GM12878 (cell line): ENCODE results near the gene USP28. TPM values are rescaled to one million over a fixed set of nuclear protein-coding genes. Genes with fewer than 3 reads are reported as not detected.

Experiments used
- ATAC-seq: fragments of 200-7000 bp; cut with Tn5 transposase; 3 replicates; pipeline ENCODE4 v1.9.1; 2020; ENCODE audit warnings: mild to moderate bottlenecking, moderate library complexity
- BruUV-seq: library from RNA; stranded (reverse); fragments of 400-500 nt; replicated peaks from 2 replicates; lab custom pipeline; 2021; lab: Mats Ljungman, UMichigan
- CTCF ChIA-PET: fragments of 300-600 bp; sonication (Branson Sonifier 250); formaldehyde crosslinking; extraction: SDS; loops from one replicate; lab custom pipeline; 2021; ENCODE audit warnings: inconsistent platforms; lab: Yijun Ruan, JAX
- POLR2A ChIA-PET: fragments of 350-600 bp; formaldehyde crosslinking; extraction: SDS; loops from one replicate; lab custom pipeline; 2021; ENCODE audit warnings: inconsistent platforms; lab: Charles Lee
- RAD21 ChIA-PET: fragments of 300-600 bp; sonication (Branson Sonifier 250); formaldehyde crosslinking; loops from one replicate; lab custom pipeline; 2023; ENCODE audit warnings: antibody characterized with exemption; ENCODE audit not compliant: unreplicated experiment; lab: Charles Lee
- SMC1A ChIA-PET: fragments of 300-600 bp; sonication (Branson Sonifier 250); formaldehyde crosslinking; loops from one replicate; lab custom pipeline; 2023; ENCODE audit not compliant: unreplicated experiment, uncharacterized antibody; lab: Charles Lee
- DNase-seq: peaks from one replicate; pipeline ENCODE4 v3.0.0-alpha.2; 2011; ENCODE audit warnings: low read depth, low spot score
- FAIRE-seq: peaks from 3 replicates; lab custom pipeline; 2011; peaks lifted over from hg19 to GRCh38; lab: Jason Lieb, UNC
- H2AFZ ChIP-seq: 2 replicates; pipeline ENCODE4 v1.6.0; 2011; ENCODE audit warnings: low read depth, low read length, control low read depth; ENCODE audit not compliant: control insufficient read depth
- H3K27ac ChIP-seq: 2 replicates; pipeline ENCODE4 v1.5.1; 2011; ENCODE audit warnings: control low read depth; ENCODE audit not compliant: control insufficient read depth, insufficient read depth
- H3K27me3 ChIP-seq, 2 experiments: replicated peaks in 1 of 2; 2 replicates each; pipeline versions ENCODE4 v1.6.0 to v1.6.1; 2011; ENCODE audit warnings: low read length in 1 of 2; ENCODE audit not compliant: control insufficient read depth in 2 of 2, insufficient read depth in 2 of 2
- H3K36me3 ChIP-seq, 2 experiments: 2 replicates each; pipeline ENCODE4 v1.5.1; 2011; ENCODE audit warnings: low read length in 1 of 2; ENCODE audit not compliant: control insufficient read depth in 2 of 2, insufficient read depth in 2 of 2
- H3K4me1 ChIP-seq: 2 replicates; pipeline ENCODE4 v1.6.1; 2011; ENCODE audit warnings: mild to moderate bottlenecking, low read length, moderate library complexity, mixed read lengths; ENCODE audit not compliant: control insufficient read depth, insufficient read depth
- H3K4me2 ChIP-seq: 2 replicates; pipeline ENCODE4 v1.6.0; 2011; ENCODE audit warnings: control low read depth; ENCODE audit not compliant: control insufficient read depth, insufficient read depth
- H3K4me3 ChIP-seq: fragments of 200-600 bp; sonication (generic); 2 replicates; pipeline ENCODE4 v1.5.1; 2016
- H3K79me2 ChIP-seq: 2 replicates; pipeline ENCODE4 v1.6.0; 2011; ENCODE audit warnings: low read length; ENCODE audit not compliant: control insufficient read depth, insufficient read depth
- H3K9ac ChIP-seq: 2 replicates; pipeline ENCODE4 v1.8.0; 2011; ENCODE audit warnings: low read length, control low read depth, mixed read lengths; ENCODE audit not compliant: control insufficient read depth, insufficient read depth
- H3K9me3 ChIP-seq: replicated peaks from 3 replicates; pipeline ENCODE4 v1.5.1; 2011; ENCODE audit warnings: mild to moderate bottlenecking, low read length; ENCODE audit not compliant: control insufficient read depth, insufficient read depth
- H4K20me1 ChIP-seq: 2 replicates; pipeline ENCODE4 v1.6.0; 2011; ENCODE audit not compliant: control insufficient read depth, insufficient read depth
- FOXK2 ChIP-seq: fragments of 450-650 bp; IDR thresholded peaks from 2 replicates; pipeline ENCODE4 v1.6.1; 2017; ENCODE audit warnings: mild to moderate bottlenecking, moderate library complexity
- JUNB ChIP-seq: IDR thresholded peaks from 2 replicates; pipeline ENCODE4 v1.6.1; 2016; ENCODE audit warnings: antibody characterized with exemption, mild to moderate bottlenecking
- KDM1A ChIP-seq: fragments of 200-600 bp; sonication (generic); IDR thresholded peaks from 2 replicates; pipeline ENCODE4 v1.6.1; 2016; ENCODE audit warnings: borderline replicate concordance
- KLF5 ChIP-seq: fragments of 450-650 bp; IDR thresholded peaks from 2 replicates; pipeline ENCODE4 v1.6.1; 2014; ENCODE audit warnings: mild to moderate bottlenecking; ENCODE audit not compliant: partially characterized antibody
- POLR2AphosphoS2 ChIP-seq: IDR thresholded peaks from 2 replicates; pipeline ENCODE4 v1.6.1; 2011; ENCODE audit warnings: low read depth, mild to moderate bottlenecking, low read length, improper control_type of control experiment, moderate library complexity
- RB1 ChIP-seq: fragments of 450-650 bp; formaldehyde crosslinking; IDR thresholded peaks from 2 replicates; pipeline ENCODE4 v1.6.1; 2017; ENCODE audit warnings: mild to moderate bottlenecking, borderline replicate concordance
- RUNX3 ChIP-seq: IDR thresholded peaks from 2 replicates; pipeline ENCODE4 v1.6.1; 2012; ENCODE audit warnings: low read length, inconsistent platforms
- WRNIP1 ChIP-seq: IDR thresholded peaks from 2 replicates; pipeline ENCODE4 v1.6.1; 2011; ENCODE audit warnings: low read depth, low read length, improper control_type of control experiment, borderline replicate concordance
- YBX1 ChIP-seq: fragments of 450-650 bp; IDR thresholded peaks from 2 replicates; pipeline ENCODE4 v1.6.1; 2016; ENCODE audit warnings: antibody characterized with exemption
- ZNF384 ChIP-seq: IDR thresholded peaks from 2 replicates; pipeline ENCODE4 v1.6.1; 2012; ENCODE audit warnings: low read depth, mild to moderate bottlenecking, low read length, improper control_type of control experiment, borderline replicate concordance
- ZSCAN29 ChIP-seq: fragments of 450-650 bp; IDR thresholded peaks from 2 replicates; pipeline ENCODE4 v1.6.1; 2017; ENCODE audit warnings: mild to moderate bottlenecking, moderate library complexity
- WGBS: methylation state at CpG from one replicate; pipeline ENCODE4 v1.1.6; 2016; ENCODE audit warnings: low lambda C conversion rate; ENCODE audit not compliant: insufficient replicate concordance, insufficient coverage; ENCODE audit errors: missing lambda C conversion rate; 5-methylcytosine and 5-hydroxymethylcytosine counted together
- in situ Hi-C: fragments of 300-500 bp; cut with MboI; formaldehyde crosslinking; loops from 9 replicates; pipeline ENCODE4 v1.14.3; 2018; ENCODE audit warnings: mixed read lengths
- intact Hi-C: fragments of 100-400 bp; cut with micrococcal nuclease; formaldehyde crosslinking; loops from one replicate; pipeline ENCODE4 v1.14.2; 2022; ENCODE audit not compliant: unreplicated experiment
- polyA plus RNA-seq, 11 experiments: library from polyadenylated mRNA; depleted of rRNA in 4 of 11; unstranded in 6 of 11; stranded (reverse) in 5 of 11; fragments of >200 nt; fragmentation: Nextera tagmentation in 4 of 11; fragmentation: Illumina TruSeq in 1 of 11; extraction: Ambion mirVana in 4 of 11; extraction: Trizol in 1 of 11; gene quantifications; 1 replicate in 1 of 11; 2 replicates in 10 of 11; pipeline versions ENCODE4 v1.2.1 to v1.2.3, GENCODE V29; 2011 to 2016; ENCODE audit warnings: inconsistent platforms in 2 of 11, missing spikeins in 2 of 11, low read depth in 1 of 11
- total RNA-seq, 4 experiments: library from RNA; depleted of rRNA in 3 of 4; stranded (reverse); fragments of >200 nt in 3 of 4; fragmentation: Illumina TruSeq in 1 of 4; extraction: Trizol in 1 of 4; gene quantifications; 2 replicates each; pipeline versions ENCODE4 v1.2.1 to v1.2.3, GENCODE V29; 2013 to 2021
- TF ChIP-seq, protein P1 (sequence below): IDR thresholded peaks from 2 replicates; pipeline ENCODE4 v1.6.1; 2011; ENCODE audit warnings: borderline replicate concordance, low read depth, mild to moderate bottlenecking, moderate library complexity, low read length; ENCODE audit not compliant: insufficient read depth, poor library complexity, severe bottlenecking

USP28 gene
- total and polyA plus RNA-seq, 10 of the 15 experiments (the other 5 are each of a cell fraction or from before 2014, with no cell fraction given) = 2.8 to 60.4 (median 24.1) TPM

DNA sequence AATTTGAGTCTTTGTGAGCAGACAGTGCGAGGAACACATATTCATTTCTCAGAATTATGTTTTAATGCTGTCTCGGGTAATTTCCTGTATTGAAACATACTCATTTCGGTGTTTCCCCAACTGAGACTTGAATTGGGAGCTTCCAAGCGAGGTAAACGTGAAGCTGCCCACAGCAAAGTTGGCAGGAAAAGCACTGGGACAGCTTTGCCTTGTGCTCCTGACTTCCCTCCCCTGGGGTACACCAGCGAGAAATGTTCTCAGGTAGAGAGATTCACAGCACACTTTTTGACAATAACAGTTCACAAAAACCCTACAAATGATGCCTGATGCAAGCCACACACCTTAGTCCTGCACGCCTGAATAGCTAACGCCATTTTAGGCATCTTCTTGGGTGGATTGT, 32.3 kb upstream of the USP28 start (continued):
- TF ChIP-seq POLR2AphosphoS2 = no peak
- no peak for TF ChIP-seq RUNX3
- TF ChIP-seq ZNF384 = no peak
- TF ChIP-seq YBX1 = no peak

DNA sequence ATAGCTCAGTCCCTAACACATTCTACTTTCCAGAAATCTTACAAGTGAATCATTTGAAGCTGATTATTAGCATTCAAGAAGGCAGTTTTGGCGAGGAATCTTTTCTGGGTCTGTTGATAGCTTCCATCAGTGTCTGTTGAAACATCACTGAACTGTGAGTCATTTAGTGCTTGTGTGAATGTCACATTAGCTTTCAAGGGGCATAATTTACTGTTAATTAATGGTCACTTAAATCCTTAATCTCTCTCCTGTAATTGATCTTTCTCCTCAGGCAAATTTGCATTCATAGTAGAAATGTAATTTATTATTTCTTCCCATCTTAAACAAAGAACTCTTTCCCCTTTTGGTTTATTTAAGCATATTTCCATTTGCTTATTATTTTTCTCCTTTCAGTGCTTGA, 31.8 kb upstream of the USP28 start:
- intact Hi-C loops = no loop called here
- FAIRE-seq (no peak), ATAC-seq (no peak), DNase-seq (no peak)
- Histone ChIP-seq H4K20me1 (no peaks in the 10 kb centered on the region), H3K36me3 (no peaks in the 10 kb centered on the region), H3K27ac (no peak overlapping the region), H3K9ac (no peak overlapping the region), H3K27me3 (peaks cover 0 to 8% of the 10 kb centered on the region in 2 experiments; a peak in 2 of 4 replicates), H2AFZ (no peak overlapping the region), H3K79me2 (no peaks in the 10 kb centered on the region), H3K4me1 (no peaks in the 10 kb centered on the region), H3K4me2 (no peak overlapping the region), H3K4me3 (no peak overlapping the region), H3K9me3 (no peaks in the 10 kb centered on the region)
- ChIA-PET CTCF (interaction anchor here (1.2 to 4.5 kb wide), 3 partner anchors 11 to 354 kb away, joined by 3 to 25 read pairs (median 6); no protein-coding TSS in a partner anchor), RAD21 (no interaction called here), SMC1A (no interaction called here), POLR2A (no interaction called here)
- WGBS = 37% methylated on average over 1 of the region's 1 CpG
- in situ Hi-C loops = no loop called here
- BruUV-seq = no TSS peak
- TF ChIP-seq KDM1A (no peak), KLF5 (no peak), ZSCAN29 (no peak), FOXK2 (no peak), WRNIP1 (no peak), JUNB (no peak), RB1 (no peak)
- TF ChIP-seq, protein P1, sequence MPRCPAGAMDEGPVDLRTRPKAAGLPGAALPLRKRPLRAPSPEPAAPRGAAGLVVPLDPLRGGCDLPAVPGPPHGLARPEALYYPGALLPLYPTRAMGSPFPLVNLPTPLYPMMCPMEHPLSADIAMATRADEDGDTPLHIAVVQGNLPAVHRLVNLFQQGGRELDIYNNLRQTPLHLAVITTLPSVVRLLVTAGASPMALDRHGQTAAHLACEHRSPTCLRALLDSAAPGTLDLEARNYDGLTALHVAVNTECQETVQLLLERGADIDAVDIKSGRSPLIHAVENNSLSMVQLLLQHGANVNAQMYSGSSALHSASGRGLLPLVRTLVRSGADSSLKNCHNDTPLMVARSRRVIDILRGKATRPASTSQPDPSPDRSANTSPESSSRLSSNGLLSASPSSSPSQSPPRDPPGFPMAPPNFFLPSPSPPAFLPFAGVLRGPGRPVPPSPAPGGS = no peak
